Caco-2 (cell line): Measurements from ENCODE around the gene REPS2. TPM values are rescaled to one million over a fixed set of nuclear protein-coding genes. Genes with fewer than 3 reads are reported as not detected.

Experiments used
- BruUV-seq: library from RNA; stranded (reverse); fragments of 400-500 nt; replicated peaks from 2 replicates; lab custom pipeline; 2021; lab: Mats Ljungman, UMichigan
- CTCF ChIA-PET: fragments of 300-600 bp; sonication (Branson Sonifier 250); formaldehyde crosslinking; loops from one replicate; lab custom pipeline; 2022; ENCODE audit warnings: antibody characterized with exemption; lab: Charles Lee
- POLR2A ChIA-PET: fragments of 300-600 bp; sonication (Branson Sonifier 250); formaldehyde crosslinking; loops from one replicate; lab custom pipeline; 2022; ENCODE audit warnings: antibody characterized with exemption; lab: Charles Lee
- DNase-seq, 2 experiments: peaks; one replicate each; pipeline versions ENCODE4 v3.0.0 to v3.0.0-alpha.2; 2020 to 2022
- H3K27me3 ChIP-seq: replicated peaks from 2 replicates; pipeline ENCODE4 v1.6.0; 2011; ENCODE audit warnings: low read length; ENCODE audit not compliant: control insufficient read depth, insufficient read depth
- H3K36me3 ChIP-seq: 2 replicates; pipeline ENCODE4 v1.5.1; 2011; ENCODE audit warnings: low read length; ENCODE audit not compliant: control insufficient read depth, insufficient read depth
- H3K4me1 ChIP-seq: fragments of 250-450 bp; sonication (Bioruptor Pico); 2 replicates; pipeline ENCODE4 v1.5.1; 2020; ENCODE audit warnings: mild to moderate bottlenecking
- H3K4me3 ChIP-seq: 2 replicates; pipeline ENCODE4 v1.5.1; 2011; ENCODE audit warnings: low read depth, mild to moderate bottlenecking, control low read depth, low read length
- H3K9me3 ChIP-seq: fragments of 250-450 bp; sonication (Bioruptor Pico); 2 replicates; pipeline ENCODE4 v1.5.1; 2020; ENCODE audit warnings: mild to moderate bottlenecking, moderate library complexity
- H3K27ac Mint-ChIP-seq: one replicate; pipeline ENCODE4 v1.8.0; 2022; ENCODE audit warnings: mixed read lengths; ENCODE audit not compliant: unreplicated experiment
- H3K27me3 Mint-ChIP-seq: one replicate; pipeline ENCODE4 v1.8.0; 2022; ENCODE audit warnings: mixed read lengths; ENCODE audit not compliant: insufficient read depth, unreplicated experiment
- H3K36me3 Mint-ChIP-seq: one replicate; pipeline ENCODE4 v1.8.0; 2022; ENCODE audit warnings: mild to moderate bottlenecking, mixed read lengths; ENCODE audit not compliant: insufficient read depth, unreplicated experiment
- H3K4me1 Mint-ChIP-seq: one replicate; pipeline ENCODE4 v1.8.0; 2022; ENCODE audit warnings: low read depth, mixed read lengths; ENCODE audit not compliant: unreplicated experiment
- H3K4me3 Mint-ChIP-seq: one replicate; pipeline ENCODE4 v1.8.0; 2022; ENCODE audit warnings: mild to moderate bottlenecking, moderate library complexity, mixed read lengths; ENCODE audit not compliant: unreplicated experiment
- H3K9me3 Mint-ChIP-seq: one replicate; pipeline ENCODE4 v1.8.0; 2022; ENCODE audit warnings: mixed read lengths; ENCODE audit not compliant: unreplicated experiment
- intact Hi-C: fragments of 100-400 bp; cut with micrococcal nuclease; formaldehyde crosslinking; loops from one replicate; pipeline ENCODE4 v1.10.0; 2022; ENCODE audit not compliant: unreplicated experiment
- total RNA-seq: library from RNA; stranded (reverse); gene quantifications from 2 replicates; pipeline ENCODE4 v1.2.3, GENCODE V29; 2022
- TF ChIP-seq, protein P1 (sequence below), 2 experiments: fragments of 200-600 bp in 1 of 2; IDR thresholded peaks; 1 replicate in 1 of 2; 2 replicates in 1 of 2; pipeline versions ENCODE4 v1.5.1 to v1.8.0; 2011 to 2022; ENCODE audit warnings: antibody characterized with exemption in 1 of 2, control low read depth in 1 of 2, inconsistent platforms in 1 of 2, low read depth in 1 of 2, low read length in 1 of 2, mild to moderate bottlenecking in 1 of 2, moderate library complexity in 1 of 2; ENCODE audit not compliant: insufficient read depth in 1 of 2, severe bottlenecking in 1 of 2, unreplicated experiment in 1 of 2

REPS2 gene
- total RNA-seq, 1 experiment from 2014 or later = 0.86 TPM

DNA sequence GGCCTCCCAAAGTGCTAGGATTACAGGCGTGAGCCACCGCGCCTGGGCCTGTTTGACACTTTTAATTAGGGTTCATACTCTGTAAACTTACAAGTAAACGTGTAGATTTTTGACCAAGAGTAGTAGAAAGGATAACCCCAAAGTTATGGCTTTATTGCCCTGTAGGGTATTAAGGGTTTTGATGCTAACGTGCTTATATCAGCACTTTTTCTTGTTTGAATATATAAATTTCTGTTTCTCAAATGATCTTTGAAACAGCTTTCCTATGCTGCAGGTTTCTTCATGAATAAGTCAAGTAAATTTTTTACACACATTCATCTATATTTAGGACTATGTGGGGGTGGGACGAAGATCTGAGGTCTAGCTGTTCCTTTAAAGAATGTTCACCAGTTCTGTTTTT is 29.3 kb upstream of the REPS2 start:
- Mint-ChIP-seq H3K27me3 (peaks cover 5% of the 10 kb centered on the region), H3K4me1 (no peaks in the 10 kb centered on the region), H3K27ac (no peak overlapping the region), H3K9me3 (no peaks in the 10 kb centered on the region), H3K4me3 (no peak overlapping the region), H3K36me3 (no peaks in the 10 kb centered on the region)
- TF ChIP-seq, protein P1, sequence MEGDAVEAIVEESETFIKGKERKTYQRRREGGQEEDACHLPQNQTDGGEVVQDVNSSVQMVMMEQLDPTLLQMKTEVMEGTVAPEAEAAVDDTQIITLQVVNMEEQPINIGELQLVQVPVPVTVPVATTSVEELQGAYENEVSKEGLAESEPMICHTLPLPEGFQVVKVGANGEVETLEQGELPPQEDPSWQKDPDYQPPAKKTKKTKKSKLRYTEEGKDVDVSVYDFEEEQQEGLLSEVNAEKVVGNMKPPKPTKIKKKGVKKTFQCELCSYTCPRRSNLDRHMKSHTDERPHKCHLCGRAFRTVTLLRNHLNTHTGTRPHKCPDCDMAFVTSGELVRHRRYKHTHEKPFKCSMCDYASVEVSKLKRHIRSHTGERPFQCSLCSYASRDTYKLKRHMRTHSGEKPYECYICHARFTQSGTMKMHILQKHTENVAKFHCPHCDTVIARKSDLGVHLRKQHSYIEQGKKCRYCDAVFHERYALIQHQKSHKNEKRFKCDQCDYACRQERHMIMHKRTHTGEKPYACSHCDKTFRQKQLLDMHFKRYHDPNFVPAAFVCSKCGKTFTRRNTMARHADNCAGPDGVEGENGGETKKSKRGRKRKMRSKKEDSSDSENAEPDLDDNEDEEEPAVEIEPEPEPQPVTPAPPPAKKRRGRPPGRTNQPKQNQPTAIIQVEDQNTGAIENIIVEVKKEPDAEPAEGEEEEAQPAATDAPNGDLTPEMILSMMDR (IDR thresholded peaks at IDR 0.05; ENCODE audit: insufficient read depth in 1 of 2, low read depth in 1 of 2, low read length in 1 of 2, severe bottlenecking in 1 of 2, unreplicated experiment in 1 of 2) = no peak
- CTCF ChIA-PET = no interaction called here
- intact Hi-C loops = no loop called here
- POLR2A ChIA-PET = no interaction called here
- DNase-seq = no peak
- no peaks in the 10 kb centered on the region for H3K9me3 ChIP-seq
- H3K36me3 ChIP-seq = no peaks in the 10 kb centered on the region
- no peaks in the 10 kb centered on the region for H3K27me3 ChIP-seq
- no peak overlapping the region for H3K4me3 ChIP-seq
- no TSS peak for BruUV-seq
- H3K4me1 ChIP-seq = no peaks in the 10 kb centered on the region

DNA sequence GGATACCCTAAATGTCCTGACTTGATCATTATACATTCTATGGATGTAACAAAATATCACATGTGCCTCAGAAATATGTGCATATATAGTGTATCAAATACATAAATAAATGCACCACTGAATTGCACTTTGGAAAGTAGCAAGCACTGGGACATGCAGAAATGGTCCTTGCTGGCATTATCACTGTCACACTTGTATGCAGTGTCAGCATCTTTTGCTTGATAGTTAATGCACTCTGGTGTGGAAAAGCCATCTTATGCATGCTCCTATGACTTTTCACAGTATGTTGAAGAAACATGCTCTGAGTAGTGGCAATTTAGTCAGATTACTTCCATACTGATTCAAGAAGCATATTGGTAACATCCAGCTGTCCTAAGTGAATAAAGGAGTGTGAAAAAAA is 27.5 kb upstream of the REPS2 start:
- H3K36me3 Mint-ChIP-seq = no peaks in the 10 kb centered on the region
- Histone ChIP-seq H3K36me3 (no peaks in the 10 kb centered on the region), H3K9me3 (no peaks in the 10 kb centered on the region), H3K4me3 (no peak overlapping the region), H3K27me3 (no peaks in the 10 kb centered on the region), H3K4me1 (no peaks in the 10 kb centered on the region)
- peaks cover 5% of the 10 kb centered on the region for H3K27me3 Mint-ChIP-seq
- ChIA-PET CTCF (no interaction called here), POLR2A (no interaction called here)
- DNase-seq = no peak
- intact Hi-C loops = no loop called here
- no peaks in the 10 kb centered on the region for H3K4me1 Mint-ChIP-seq
- no TSS peak for BruUV-seq
- H3K9me3 Mint-ChIP-seq = no peaks in the 10 kb centered on the region
- H3K4me3 Mint-ChIP-seq = no peak overlapping the region
- TF ChIP-seq, protein P1 (IDR thresholded peaks at IDR 0.05; ENCODE audit: insufficient read depth in 1 of 2, low read depth in 1 of 2, low read length in 1 of 2, severe bottlenecking in 1 of 2, unreplicated experiment in 1 of 2) = no peak
- no peak overlapping the region for H3K27ac Mint-ChIP-seq

DNA sequence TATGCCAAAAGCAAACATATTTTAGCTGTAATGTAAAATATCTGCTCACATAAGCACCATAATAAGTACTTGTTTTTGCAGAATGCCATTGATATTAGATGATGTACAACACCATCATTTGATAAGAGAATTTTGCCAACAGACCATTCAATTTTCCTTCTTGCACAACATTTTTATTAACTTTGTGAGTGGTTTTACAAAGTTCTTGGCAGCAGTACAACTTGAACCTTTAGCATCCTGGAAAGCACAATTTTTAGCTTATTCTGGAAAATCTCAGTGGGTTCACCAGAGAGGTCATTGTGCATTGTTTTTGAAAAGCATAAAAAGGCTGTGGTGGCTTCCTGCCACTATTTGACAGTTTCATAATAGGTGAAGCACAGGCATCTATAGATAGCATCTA is 26.4 kb upstream of the REPS2 start:
- intact Hi-C loops = no loop called here
- H3K27me3 Mint-ChIP-seq = peaks cover 5% of the 10 kb centered on the region

More for the DNA sequence above, 26.4 kb upstream of the REPS2 start:
- TF ChIP-seq, protein P1 (IDR thresholded peaks at IDR 0.05; ENCODE audit: insufficient read depth in 1 of 2, low read depth in 1 of 2, low read length in 1 of 2, severe bottlenecking in 1 of 2, unreplicated experiment in 1 of 2) = no peak
- no peak for DNase-seq
- Mint-ChIP-seq H3K4me3 (no peak overlapping the region), H3K27ac (no peak overlapping the region), H3K4me1 (no peaks in the 10 kb centered on the region), H3K9me3 (no peaks in the 10 kb centered on the region), H3K36me3 (no peaks in the 10 kb centered on the region)
- Histone ChIP-seq H3K9me3 (no peaks in the 10 kb centered on the region), H3K27me3 (no peaks in the 10 kb centered on the region), H3K4me3 (no peak overlapping the region), H3K36me3 (no peaks in the 10 kb centered on the region), H3K4me1 (no peaks in the 10 kb centered on the region)
- ChIA-PET CTCF (no interaction called here), POLR2A (no interaction called here)
- BruUV-seq = no TSS peak
